GM18951 (cell line): ENCODE data around the gene AGBL1.
"Not testable (repeated sequence)": the region's sequence is repeated elsewhere in the genome, so short reads cannot be mapped to it uniquely, and the experiment has no call there.

ENCODE experiments used
- POLR2A ChIP-seq: IDR thresholded peaks from 4 replicates; pipeline ENCODE4 v1.6.1; 2011; ENCODE audit warnings: mild to moderate bottlenecking; ENCODE audit not compliant: insufficient read length, insufficient read depth; ENCODE audit errors: extremely low read depth
- in situ Hi-C: fragments of 300-500 bp; cut with MboI; formaldehyde crosslinking; loops from one replicate; pipeline ENCODE4 v1.12.0; 2022; ENCODE audit warnings: low sequenced_read_pairs, mixed read lengths, inconsistent platforms; ENCODE audit not compliant: unreplicated experiment

The AGBL1 gene

DNA sequence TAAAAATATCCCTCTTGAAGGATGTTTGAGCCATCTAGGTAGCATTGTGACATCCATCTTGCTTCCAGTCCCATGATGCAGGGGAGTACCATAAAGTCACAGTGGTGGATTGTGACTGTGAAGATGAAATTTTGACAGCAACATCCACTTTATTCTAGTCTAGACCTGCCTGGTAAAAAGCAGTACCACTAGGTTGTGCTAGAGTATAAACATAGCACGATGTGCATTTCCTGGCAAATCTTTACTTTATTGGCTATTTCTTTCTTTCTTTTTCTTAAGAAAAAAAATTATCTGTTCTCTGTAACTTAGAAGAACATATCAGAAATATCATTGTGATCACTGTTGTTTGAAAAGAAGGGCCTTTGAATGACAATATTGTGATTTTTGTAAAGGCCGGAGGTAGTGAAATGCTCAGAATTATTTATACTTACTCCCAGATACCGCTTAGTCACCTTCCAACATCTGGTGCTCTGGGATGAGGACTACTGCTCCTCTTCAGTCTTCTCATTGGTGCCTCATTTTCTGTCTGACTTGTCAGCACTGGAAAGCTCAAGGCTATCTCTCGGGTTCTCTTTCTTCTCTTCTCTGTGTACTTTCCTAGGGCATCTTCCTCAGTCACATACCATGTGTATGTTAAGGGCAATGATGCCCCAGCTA is 35.6 kb downstream of the AGBL1 start:
- TF ChIP-seq POLR2A = no peak
- in situ Hi-C loops = no loop called here

DNA sequence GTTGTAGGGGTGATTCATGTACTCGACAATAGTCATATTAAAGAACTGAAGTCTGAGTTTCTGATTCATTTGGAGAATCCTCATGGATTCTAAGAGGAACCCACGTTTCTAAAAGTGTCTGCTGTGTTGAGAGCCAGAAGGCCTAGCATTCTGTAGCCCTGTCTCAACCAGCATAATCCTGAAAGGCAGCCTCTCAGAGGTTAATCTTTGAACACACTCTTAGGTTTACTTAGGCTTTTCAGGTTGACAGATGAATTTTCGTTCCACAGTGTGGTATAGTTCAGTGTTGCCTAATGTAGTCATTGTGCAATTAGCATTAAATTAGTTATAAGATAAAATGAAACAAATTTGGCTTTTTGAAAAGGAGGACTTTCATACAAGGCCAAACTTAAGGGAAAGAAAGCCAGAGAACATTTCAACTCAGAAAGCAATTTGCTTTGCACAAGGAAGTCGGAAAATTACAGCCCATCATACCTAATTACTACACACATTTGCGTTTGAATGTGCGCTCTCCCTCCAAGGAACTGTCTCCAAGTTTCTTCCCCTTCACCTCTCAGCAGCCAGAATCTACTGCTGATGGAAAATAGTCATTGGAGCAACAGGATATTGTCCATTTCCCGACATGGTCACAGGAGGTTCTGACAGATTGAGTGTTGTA is 42.0 kb downstream of the AGBL1 start:
- TF ChIP-seq POLR2A = no peak
- in situ Hi-C loops = no loop called here

DNA sequence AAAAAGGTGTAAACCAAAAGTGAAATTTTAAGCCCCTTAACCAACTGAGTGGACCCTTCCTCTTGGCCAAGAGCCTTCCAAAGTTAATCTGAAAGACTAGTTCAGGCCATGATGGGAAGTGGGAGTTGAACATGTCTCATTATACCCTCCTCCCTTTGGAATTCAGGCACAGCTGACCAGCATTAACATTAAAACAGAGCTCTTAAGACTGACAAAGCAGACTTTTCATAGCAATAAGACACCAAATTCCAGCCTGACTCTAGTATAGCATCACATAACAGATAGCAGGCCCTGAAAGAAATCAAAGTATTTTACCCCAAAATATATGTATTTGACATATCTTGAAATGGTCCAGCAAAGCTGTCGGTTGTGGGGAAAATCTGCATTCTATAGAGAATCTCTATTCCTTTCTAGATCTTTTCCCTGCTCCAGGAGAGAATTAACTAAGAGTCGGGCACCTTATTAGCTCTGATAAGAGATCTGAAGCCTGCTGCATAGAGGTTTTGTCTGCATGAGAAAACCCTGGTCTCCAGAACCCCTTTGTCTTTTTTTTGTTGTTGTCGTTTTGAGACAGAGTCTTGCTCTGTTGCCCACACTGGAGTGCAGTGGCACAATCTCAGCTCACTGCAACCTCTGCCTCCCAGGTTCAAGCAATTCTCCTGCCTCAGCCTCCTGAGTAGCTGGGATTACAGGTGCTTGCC is 43.2 kb downstream of the AGBL1 start:
- in situ Hi-C loops = not testable (repeated sequence)

DNA sequence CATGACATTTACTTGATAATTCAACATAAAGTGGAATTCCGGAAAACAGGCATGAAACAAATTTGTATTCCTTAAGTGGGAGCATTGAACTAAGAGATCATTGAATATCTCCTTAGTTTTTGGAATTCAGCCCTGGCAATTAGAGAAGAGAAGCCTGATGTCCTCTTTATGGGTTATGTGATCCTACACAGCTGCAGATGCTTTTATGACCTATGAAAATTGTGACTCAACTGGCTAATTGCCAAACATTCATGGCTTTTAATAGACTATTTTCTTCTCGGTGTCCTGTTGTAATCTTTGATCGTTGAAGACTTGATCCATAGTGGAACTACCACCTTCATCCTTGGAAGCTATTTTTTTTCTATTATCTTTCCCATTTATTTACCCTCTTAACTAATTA is 46.1 kb downstream of the AGBL1 start:
- in situ Hi-C loops = no loop called here
- no peak for TF ChIP-seq POLR2A

DNA sequence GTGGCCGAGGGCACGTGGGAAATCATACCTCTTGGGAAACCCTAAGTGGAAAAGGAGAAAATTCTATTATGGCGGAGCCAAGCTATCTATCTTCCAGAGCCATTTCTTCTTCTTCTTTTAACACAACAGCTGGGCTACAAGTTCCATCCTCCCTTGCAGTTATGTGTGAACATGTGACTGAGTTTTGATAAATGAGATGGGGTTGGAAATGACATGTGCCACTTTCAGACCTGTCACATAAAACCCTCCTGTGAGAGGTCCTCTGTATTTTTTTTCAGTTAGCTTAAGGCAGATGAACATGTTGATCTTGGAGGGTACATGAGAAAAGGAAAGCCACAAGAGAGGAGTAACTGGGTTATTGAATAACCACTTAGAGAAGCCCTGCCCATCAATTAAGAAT is 47.9 kb downstream of the AGBL1 start:
- in situ Hi-C loops = no loop called here
- no peak for TF ChIP-seq POLR2A

DNA sequence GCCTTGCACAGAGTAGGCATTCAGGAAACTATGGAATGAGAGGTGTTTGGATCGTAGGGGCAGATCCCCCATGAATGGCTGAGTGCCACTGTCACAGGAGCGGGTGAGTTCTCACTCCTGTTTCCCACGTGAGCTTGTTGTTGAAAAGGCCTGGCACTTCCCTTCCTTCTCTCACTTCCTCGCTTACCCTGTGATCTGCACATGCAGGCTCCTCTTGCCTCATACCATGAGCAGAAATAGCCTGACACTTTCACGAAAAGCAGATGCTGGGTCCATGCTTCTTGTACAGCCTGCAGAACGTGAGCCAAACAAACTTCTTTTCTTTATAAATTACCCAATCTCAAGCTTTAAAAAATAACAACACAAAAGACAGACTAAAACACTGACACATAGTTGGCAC is 55.4 kb downstream of the AGBL1 start:
- in situ Hi-C loops = no loop called here
- no peak for TF ChIP-seq POLR2A

DNA sequence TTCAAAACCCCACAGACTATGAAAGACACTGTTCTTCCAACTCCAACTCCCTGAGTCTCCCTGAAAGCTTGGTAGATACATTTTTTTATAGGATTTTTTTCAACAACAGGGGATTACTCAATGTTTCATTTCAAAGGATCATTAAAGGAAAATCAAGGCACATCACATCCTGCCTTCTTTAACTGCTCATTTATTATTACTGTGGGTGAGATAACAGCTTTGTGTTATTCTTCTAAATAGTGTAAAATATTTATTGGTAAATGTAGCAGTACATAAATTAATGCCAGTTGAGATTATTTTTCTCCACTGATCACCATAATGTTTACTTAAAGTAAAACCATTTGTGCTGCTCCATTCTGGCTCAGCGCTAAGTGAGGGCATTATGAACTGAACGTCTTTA is 57.2 kb downstream of the AGBL1 start:
- no peak for TF ChIP-seq POLR2A
- in situ Hi-C loops = no loop called here

DNA sequence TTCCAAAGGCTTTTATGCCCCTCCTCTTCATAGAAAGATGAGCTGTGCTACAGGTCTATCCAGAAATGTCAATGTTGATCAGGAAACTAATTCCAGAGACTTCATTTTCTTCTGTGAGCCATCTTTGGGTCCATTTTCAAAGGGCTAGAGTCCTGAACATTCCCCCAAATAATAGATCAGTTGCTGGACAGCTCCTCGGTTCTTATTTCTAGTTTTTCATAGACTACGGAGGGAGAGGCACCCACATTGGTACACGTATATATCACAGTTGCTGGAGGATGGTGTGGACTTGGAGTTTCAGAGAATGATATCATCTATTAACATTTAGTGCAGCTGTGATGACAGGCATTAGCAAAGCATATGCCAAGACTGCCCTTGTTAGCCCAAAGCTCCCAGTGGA is 59.1 kb downstream of the AGBL1 start:
- TF ChIP-seq POLR2A = no peak
- in situ Hi-C loops = no loop called here

DNA sequence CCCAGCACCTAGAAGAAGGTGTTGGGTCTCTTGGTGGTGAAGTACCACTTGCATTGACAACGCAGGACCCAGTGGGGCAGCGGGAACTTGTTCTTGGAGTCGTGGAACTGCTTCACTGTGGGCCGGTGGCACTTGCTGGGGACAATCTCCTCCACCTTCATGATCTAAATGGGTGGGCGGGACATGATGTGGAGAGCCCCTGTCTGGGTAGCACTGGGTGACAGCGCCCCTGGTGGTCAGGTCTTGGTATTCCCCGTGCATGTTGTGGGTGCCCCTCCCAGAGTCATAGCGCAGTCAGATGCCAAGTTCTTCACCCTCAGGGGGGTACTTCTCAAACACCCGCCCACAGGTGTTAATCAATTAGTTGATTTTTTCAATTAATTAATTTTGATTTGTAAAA is 60.2 kb downstream of the AGBL1 start:
- in situ Hi-C loops = no loop called here
- no peak for TF ChIP-seq POLR2A

DNA sequence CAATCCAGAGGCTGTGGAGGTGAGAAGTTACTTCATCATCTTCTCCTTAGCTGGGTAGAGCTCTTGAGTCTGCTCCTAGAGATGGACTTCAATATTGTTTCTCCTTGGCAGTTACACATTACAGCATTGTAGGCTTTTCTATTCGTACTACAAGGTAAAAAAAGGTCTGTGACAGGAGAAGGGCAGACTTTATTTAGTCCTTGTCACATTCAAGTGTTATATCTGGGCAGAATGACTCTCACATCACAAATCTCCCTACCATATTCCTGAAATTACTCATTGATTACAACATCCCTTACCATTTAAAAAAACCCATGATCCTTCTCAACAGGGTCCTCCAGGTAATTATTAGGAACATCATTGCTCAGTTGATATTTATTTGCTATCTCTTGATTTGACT is 75.0 kb downstream of the AGBL1 start:
- in situ Hi-C loops = no loop called here
- TF ChIP-seq POLR2A = no peak

DNA sequence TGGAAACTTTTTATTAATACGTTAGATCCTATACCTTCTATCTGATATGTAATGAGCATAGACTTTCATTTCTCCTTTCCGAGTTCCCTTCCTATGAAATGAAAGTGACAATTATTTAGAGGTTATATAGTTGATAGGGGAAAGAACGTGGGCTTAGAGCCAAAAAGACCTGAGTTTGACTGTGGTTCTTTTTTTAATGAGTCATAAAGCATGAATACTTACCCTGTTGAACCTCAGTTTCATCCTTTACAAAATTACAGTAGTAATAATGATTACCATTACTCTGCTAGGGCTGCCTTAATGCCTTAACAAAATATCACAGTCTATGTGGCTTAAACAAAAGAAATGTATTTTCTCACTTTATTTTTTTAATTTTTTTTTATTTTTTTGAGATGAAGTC is 75.9 kb downstream of the AGBL1 start:
- in situ Hi-C loops = no loop called here
- no peak for TF ChIP-seq POLR2A

DNA sequence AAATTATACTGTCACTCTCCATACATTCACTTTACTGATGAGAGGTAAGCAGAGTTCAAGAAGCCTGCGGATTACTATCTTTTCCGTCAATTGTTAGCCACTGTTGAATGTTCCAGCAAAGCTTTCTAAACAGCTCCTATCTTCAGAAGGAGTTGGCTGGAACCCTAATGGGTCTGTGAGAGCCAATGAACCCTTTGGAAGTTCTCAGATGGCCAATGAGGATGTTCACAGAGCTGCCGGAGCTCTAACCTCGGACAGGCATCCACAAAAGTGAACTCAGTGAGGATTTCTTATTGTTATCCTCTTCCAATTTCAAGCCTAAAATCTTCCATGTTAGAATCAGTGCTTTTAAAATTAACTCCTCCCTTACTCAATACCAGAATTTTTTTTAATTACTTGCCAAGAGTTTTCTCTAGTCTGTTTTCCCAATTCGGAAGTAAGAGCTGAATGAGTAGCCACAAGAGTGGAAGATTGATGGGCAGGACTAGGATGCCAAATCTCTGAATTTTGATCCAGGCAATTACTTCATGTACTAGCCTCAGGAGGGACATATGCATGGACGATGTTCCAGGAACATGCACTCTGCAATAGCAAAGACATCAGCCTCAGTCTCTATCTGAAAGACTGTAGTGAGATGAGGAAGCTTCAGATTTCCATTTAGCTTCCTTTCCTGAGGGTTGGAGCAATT is 78.1 kb downstream of the AGBL1 start:
- in situ Hi-C loops = no loop called here
- no peak for TF ChIP-seq POLR2A

DNA sequence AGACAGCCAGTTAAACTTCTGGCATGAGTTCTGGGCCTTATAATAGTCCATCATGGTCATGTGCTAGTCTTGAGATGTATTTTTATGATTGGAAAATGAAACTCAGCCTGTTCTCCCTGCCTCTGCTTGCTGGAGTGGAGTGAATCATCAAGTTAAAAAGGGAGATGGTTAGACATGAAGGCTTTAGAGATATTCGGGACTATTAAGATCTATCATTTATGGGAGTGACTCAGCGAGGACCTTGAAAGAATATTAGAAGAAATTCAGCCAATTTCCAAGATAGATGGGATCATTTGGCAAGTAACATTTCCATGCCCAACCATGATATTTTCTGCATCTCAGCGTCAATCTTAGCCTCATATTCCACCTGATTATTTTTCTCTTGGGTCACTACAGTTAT is 79.8 kb downstream of the AGBL1 start:
- in situ Hi-C loops = no loop called here
- no peak for TF ChIP-seq POLR2A

DNA sequence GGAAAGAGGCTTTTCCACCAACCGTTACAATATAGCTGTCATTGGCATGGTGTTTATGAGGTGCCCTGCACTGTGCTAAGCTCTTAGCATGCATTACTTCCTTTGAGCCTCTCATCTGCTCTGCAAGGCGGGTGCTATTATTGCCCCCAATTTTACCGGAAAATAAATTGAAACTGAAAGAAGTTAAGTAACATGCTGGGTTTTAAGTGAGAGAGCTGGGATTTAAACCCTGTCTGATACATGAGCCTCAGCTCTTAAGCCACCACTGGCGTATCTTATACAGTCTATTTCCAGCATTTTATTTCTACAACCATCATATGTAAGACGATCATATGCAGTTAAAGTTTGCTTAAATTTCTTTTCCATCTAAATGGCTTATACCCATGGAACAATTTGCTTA is 81.6 kb downstream of the AGBL1 start:
- in situ Hi-C loops = no loop called here
- no peak for TF ChIP-seq POLR2A
